OCI-LY3 (cell line): ENCODE data around the gene TCTN1.

Source experiments
- EZH2phosphoT487 ChIP-seq: fragments of 200-600 bp; shearing (Covaris generic); IDR thresholded peaks from 2 replicates; pipeline ENCODE4 v1.6.1; 2018; ENCODE audit warnings: antibody characterized with exemption, mixed run types, low read depth
- TF ChIP-seq, protein P1 (sequence below): fragments of 200-600, 300-600 bp; sonication (generic); IDR thresholded peaks from 2 replicates; pipeline ENCODE4 v1.5.1; 2014; ENCODE audit warnings: antibody characterized with exemption, low read length, low read depth

DNA sequence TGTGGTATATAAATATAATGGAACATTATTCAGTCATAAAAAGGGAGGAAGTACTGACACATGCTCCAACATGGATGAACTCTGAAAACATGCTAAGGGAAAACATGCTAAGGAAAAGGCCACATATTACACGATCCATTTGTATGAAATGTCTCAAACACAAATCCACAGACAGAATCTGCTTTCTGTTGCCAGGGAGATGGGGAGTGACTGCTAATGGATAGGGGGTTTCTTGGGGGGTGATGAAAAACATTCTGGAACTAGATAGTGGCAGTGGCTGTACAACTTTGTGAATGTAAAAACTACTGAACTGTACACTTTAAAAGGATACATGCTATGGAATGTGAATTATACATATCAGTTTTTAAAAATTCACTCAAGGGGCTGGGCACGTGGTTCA lies 37.4 kb upstream of the TCTN1 start:
- TF ChIP-seq, protein P1, sequence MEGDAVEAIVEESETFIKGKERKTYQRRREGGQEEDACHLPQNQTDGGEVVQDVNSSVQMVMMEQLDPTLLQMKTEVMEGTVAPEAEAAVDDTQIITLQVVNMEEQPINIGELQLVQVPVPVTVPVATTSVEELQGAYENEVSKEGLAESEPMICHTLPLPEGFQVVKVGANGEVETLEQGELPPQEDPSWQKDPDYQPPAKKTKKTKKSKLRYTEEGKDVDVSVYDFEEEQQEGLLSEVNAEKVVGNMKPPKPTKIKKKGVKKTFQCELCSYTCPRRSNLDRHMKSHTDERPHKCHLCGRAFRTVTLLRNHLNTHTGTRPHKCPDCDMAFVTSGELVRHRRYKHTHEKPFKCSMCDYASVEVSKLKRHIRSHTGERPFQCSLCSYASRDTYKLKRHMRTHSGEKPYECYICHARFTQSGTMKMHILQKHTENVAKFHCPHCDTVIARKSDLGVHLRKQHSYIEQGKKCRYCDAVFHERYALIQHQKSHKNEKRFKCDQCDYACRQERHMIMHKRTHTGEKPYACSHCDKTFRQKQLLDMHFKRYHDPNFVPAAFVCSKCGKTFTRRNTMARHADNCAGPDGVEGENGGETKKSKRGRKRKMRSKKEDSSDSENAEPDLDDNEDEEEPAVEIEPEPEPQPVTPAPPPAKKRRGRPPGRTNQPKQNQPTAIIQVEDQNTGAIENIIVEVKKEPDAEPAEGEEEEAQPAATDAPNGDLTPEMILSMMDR = no peak
- no peak for TF ChIP-seq EZH2phosphoT487
